ENCODE results near the gene C17orf50.

DNA sequence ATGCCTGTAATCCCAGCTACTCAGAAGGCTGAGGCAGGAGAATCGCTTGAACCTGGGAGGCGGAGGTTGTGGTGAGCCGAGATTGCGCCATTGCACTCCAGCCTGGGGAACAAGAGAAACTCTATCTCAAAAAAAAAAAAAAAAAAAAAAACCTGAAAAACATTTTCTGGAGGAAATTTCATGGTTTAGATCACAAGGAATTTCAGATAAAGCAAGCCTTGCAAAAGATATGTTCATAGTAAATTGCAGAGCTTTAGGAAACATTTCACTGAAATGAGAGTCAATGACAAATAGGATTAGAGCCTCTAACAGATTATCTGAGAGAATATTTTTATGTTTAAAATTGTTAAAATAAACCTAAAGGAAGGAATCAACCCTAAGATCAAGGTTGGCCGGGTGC is 51.8 kb downstream of the C17orf50 start:
- TF ChIP-seq, protein P1, sequence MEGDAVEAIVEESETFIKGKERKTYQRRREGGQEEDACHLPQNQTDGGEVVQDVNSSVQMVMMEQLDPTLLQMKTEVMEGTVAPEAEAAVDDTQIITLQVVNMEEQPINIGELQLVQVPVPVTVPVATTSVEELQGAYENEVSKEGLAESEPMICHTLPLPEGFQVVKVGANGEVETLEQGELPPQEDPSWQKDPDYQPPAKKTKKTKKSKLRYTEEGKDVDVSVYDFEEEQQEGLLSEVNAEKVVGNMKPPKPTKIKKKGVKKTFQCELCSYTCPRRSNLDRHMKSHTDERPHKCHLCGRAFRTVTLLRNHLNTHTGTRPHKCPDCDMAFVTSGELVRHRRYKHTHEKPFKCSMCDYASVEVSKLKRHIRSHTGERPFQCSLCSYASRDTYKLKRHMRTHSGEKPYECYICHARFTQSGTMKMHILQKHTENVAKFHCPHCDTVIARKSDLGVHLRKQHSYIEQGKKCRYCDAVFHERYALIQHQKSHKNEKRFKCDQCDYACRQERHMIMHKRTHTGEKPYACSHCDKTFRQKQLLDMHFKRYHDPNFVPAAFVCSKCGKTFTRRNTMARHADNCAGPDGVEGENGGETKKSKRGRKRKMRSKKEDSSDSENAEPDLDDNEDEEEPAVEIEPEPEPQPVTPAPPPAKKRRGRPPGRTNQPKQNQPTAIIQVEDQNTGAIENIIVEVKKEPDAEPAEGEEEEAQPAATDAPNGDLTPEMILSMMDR (optimal IDR thresholded peaks at IDR 0.05 in 1 of 3, IDR thresholded peaks at IDR 0.05 in 1 of 3, conservative IDR thresholded peaks at IDR 0.05 in 1 of 3; ENCODE audit: extremely low read depth in 1 of 3, insufficient read depth in 2 of 3, low read length in 3 of 3): no peak
- TF ChIP-seq EZH2 (IDR thresholded peaks at IDR 0.05; ENCODE audit: low read length): no peak
